HG03575 (cell line): Measurements from ENCODE around the gene RTN4RL1.

ENCODE experiments used
- ATAC-seq: cut with Tn5 transposase; IDR thresholded peaks from one replicate; pipeline ENCODE4 v1.9.1; 2021; ENCODE audit not compliant: unreplicated experiment, insufficient number of reproducible peaks, low FRiP score; ENCODE audit errors: extremely low read depth

Gene RTN4RL1

DNA sequence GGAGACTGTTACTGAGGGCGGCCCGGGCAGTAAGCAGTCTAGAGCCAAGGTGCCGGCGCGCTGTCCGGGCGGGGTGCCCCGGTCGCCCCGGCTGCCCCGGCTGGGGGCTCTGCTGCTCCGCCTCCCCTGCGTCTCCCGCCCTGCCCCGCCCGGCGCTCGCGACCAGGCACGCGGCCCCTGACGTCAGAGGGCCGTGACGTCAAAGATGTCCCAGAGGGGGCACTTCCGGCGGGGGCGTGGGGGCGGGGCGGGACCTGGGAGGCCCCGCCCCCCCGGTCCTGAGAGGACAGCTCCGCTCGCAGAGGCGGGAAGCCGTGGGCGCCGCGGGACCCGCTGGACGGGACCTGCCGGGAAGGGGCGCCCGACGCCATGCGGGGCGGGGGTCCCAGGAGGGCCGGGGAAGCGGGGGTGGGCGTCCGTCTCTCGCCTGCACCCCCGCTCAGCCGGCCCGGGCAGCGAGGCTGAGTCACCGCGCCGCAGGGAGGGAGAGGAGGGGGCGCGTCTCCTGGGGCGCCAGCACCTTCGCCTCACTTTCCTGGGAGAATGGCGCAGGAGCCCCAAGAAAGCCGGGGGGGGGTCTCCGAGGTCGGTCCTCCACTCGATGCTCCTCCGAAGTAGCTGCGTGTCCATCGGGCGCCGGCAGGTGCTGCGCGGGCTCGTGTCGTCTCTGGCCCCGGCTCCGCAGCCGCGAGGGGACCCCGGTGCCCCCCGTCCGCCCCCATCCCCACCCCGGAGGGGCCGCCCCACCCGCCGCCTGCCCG is 25.3 kb upstream of the RTN4RL1 start:
- no peak for ATAC-seq

DNA sequence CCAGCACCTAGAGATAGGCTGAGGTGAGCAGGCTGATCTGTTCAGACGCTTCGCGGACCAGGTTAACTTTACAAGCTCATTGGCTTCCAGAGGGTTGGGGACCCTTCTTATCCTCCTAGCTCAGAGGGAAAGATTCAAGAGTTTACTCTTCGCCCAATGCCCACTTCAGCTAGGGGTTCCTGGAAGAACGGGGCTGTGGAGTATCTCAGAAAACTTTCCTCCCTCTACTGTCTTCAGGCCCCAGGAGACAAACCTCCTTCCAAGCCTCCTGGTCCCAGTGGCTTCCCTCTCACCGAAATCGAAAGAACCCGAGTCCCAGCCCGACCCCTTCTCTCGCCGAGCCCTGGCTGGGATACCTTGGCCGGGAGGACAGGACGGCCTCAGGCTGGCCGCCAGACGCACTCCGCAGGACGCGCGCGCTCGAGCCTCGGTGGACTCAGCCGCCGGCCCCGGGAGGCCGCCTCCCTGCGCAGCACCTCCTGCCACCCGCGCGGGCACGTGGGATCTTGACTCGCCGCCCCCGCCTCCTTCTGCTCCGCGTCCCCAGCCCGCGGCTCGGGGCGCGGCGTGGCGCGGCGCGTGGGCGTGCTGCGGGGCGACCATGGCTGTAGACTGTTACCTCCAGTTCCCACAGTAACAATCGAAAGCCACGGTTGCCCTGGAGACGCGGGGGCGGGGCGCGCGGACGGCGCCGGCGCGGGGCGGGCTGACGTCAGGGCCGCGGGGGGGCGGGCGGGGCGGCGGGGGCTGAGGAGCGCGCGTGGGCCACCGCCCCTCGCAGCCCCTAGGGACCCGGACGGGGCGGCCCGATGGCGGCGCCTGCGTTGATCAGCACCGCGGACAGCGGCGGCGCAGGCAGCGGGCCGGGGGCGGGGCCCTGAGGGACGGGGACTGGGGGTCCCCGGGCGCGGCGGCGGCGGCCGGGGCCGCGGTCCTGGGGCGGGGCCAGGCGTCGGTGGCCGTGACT is 24.5 kb upstream of the RTN4RL1 start:
- no peak for ATAC-seq

GRCh38 chr17:2048805-2049204 is 23.7 kb upstream of the RTN4RL1 start:
- no peak for ATAC-seq

DNA sequence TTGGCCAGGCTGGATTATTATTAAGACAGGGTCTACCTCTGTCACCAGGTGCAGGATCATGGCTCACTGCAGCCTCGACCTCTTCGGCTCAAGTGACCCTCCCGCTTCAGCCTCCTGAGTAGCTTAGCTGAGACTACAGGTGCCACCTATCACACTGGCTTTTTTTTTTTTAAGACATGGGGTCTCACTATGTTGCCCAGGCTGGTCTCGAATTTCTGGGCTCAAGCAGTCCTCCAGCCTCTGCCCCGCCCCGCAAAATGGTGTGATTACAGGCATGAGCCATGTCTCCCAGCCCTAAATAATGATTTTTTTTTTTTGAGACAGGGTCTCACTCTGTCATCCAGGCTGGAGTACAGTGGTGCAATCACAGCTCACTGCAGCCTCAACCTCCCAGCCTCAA is 22.5 kb upstream of the RTN4RL1 start:
- ATAC-seq = no peak

GRCh38 chr17:2044263-2044894 is 19.2 kb upstream of the RTN4RL1 start:
- no peak for ATAC-seq

DNA sequence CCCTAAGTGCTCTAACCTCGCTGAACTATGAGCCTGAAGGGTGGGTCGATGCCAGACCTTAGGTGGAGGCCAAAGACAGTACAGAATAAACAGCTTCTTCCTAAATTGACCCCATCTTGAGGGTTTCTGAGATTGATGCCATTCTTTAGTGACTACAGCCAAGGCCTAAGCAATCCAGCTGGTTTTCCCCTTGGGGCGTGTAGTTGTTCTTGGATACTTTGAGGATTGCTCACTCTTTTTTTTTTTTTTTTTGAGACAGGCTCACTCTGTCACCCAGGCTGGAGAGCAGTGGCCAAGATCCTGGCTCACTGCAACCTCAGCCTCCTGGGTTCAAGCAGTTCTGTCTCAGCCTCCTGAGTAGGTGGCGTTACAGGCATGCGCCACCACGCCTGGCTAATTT is 18.7 kb upstream of the RTN4RL1 start:
- ATAC-seq = no peak

- no peak for ATAC-seq
Measured at GRCh38 chr17:2042933-2043332, 17.8 kb upstream of the RTN4RL1 start.

DNA sequence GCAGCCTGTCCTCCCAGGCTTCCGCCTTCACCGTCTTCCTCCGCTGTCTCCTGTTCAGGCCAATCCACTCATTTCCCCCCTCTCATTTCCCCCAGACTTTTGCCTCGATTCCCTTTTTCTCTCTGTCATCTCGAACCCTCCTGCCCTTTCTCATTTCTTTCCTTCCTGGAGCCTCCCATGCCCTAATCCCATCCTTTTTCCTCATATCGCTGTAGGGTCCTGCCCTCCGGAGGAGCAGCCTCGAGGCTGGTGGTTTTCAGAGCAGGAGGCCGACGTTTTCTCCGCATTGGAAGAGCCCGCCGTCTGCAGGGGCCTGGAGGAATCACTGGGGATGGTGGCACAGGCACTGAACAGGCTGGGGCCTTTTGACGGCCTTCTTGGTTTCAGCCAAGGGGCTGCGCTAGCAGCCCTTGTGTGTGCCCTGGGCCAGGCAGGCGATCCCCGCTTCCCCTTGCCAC is 17.3 kb upstream of the RTN4RL1 start:
- ATAC-seq = no peak

- ATAC-seq = no peak
Measured at GRCh38 chr17:2041561-2042389, 16.6 kb upstream of the RTN4RL1 start, which contains the start of gene OVCA2. Gene OVCA2 (plus strand): TSS chr17:2042022. CDS start chr17:2042048, 26 bp downstream.

GRCh38 chr17:2040942-2041560 is 15.9 kb upstream of the RTN4RL1 start:
- no peak for ATAC-seq

GRCh38 chr17:2040219-2040827 is 15.2 kb upstream of the RTN4RL1 start:
- ATAC-seq = no peak

- no peak for ATAC-seq
Measured at GRCh38 chr17:2037155-2037554, 12.0 kb upstream of the RTN4RL1 start.

GRCh38 chr17:2035541-2036488 is 10.7 kb upstream of the RTN4RL1 start:
- ATAC-seq = no peak

DNA sequence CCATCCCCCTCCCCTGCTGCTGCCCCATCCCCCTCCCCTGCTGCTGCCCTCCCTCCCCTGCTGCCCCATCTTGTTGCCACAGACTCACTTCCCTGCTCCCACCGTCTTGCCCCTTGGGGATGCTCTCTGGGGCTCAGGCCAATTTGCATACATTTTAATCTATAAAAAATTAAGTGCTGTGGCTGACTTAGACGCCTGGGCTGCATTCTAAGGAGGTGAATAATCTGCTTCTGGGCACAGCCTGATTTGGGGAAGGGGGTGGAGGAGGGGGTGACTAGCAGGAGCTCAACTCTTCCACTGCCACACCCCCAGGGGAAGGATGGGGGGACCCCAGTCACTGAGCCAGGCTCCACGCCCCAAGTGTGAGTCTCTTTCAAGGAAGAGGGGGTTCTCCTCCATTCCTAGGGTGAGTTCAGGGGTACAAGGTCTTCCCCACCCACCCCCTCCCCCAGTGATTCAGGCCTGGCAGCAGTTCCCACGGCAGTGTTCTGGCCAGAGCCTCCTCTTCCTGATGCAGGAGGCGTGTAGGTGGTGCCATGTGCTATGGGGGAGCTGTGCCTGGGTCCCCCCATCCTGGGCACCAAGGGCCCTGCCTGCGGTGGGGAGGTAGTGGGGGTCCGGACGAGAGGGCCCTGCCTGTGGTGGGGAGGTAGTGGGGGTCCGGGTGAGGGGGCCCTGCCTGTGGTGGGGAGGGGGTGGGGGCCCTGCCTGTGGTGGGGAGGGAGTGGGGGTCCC is 9.8 kb upstream of the RTN4RL1 start:
- ATAC-seq = no peak

DNA sequence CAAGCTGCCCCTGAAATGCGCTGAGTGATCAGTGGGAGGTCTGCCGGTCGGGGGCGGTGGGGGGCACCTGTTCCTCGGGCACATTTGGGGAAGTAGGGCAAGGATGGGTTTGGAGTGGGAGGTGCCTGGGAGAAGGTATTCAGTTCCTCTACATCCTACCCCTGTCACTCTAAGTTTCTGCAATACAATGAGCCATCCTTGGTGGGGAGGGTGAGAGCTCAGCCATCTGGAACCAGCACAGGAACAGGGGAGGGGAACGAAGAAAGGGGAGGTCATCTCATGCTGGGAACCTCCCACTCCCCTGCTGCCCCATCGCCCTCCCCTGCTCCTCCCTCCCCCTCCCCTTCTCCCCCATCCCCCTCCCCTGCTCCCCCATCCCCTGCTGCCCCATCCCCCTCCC is 9.0 kb upstream of the RTN4RL1 start:
- ATAC-seq = no peak

DNA sequence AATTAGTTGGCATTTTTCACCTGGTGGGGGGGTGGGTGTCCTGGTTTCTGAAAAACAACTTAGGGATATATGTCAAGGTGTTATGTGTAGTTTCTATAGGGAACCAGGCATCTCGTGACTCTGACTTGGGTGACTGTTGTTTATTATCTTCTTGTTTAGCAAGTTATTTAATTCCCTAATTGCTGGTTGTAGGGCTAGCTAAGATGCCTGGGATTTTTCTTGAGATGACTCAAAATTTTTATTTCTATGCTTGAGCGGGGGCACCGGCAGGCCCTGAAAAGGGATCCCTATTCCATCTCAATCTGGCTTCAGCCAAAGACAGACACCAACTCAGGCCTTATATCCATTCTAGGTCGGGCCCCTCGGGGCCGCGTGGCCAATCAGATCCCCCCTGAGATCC is 8.0 kb upstream of the RTN4RL1 start:
- ATAC-seq = no peak
